ENCODE results near the gene CARD11. TPM values are rescaled to one million over a fixed set of nuclear protein-coding genes. Genes with fewer than 3 reads are reported as not detected.
"Not testable (repeated sequence)": the region's sequence is repeated elsewhere in the genome, so short reads cannot be mapped to it uniquely, and the experiment has no call there.

CARD11 gene
- polyA plus RNA-seq, 1 experiment = not detected

- H3K36me3 ChIP-seq (ENCODE audit: control insufficient read depth, insufficient read depth, low read length) = no peaks in the 10 kb centered on the region
- ChIA-PET POLR2A (no interaction called here), CTCF (interaction anchor here (0.5 to 0.8 kb wide), 2 partner anchors 22 to 39 kb away, joined by 3 to 6 read pairs; no protein-coding TSS in a partner anchor)
- H3K4me3 ChIP-seq (ENCODE audit: low read depth, low read length) = no peak overlapping the region
- no peak for TF ChIP-seq CTCF (IDR thresholded peaks at IDR 0.05; ENCODE audit: insufficient read depth, low read depth, low read length)
- no peaks in the 10 kb centered on the region for H3K27me3 ChIP-seq (ENCODE audit: control insufficient read depth, insufficient read depth, low read length)
- DNase-seq (ENCODE audit: low read depth) = no peak
Observed at GRCh38 chr7:2964208-2964607, 79.5 kb downstream of the CARD11 start.

GRCh38 chr7:2962865-2963264 lies 80.8 kb downstream of the CARD11 start:
- CTCF ChIA-PET = no interaction called here
- TF ChIP-seq CTCF (IDR thresholded peaks at IDR 0.05; ENCODE audit: insufficient read depth, low read depth, low read length) = no peak
- Histone ChIP-seq H3K27me3 (ENCODE audit: control insufficient read depth, insufficient read depth, low read length) (no peaks in the 10 kb centered on the region), H3K4me3 (ENCODE audit: low read depth, low read length) (no peak overlapping the region), H3K36me3 (ENCODE audit: control insufficient read depth, insufficient read depth, low read length) (no peaks in the 10 kb centered on the region)
- POLR2A ChIA-PET = no interaction called here
- DNase-seq (ENCODE audit: low read depth) = no peak

- Histone ChIP-seq H3K4me3 (ENCODE audit: low read depth, low read length) (no peak overlapping the region), H3K27me3 (ENCODE audit: control insufficient read depth, insufficient read depth, low read length) (no peaks in the 10 kb centered on the region), H3K36me3 (ENCODE audit: control insufficient read depth, insufficient read depth, low read length) (no peaks in the 10 kb centered on the region)
- CTCF ChIA-PET = no interaction called here
- no peak for TF ChIP-seq CTCF (IDR thresholded peaks at IDR 0.05; ENCODE audit: insufficient read depth, low read depth, low read length)
- DNase-seq (ENCODE audit: low read depth) = no peak
- POLR2A ChIA-PET = no interaction called here
Observed at GRCh38 chr7:2959828-2960599, 83.7 kb downstream of the CARD11 start.

GRCh38 chr7:2959103-2959680 lies 84.5 kb downstream of the CARD11 start:
- DNase-seq (ENCODE audit: low read depth) = no peak
- no peaks in the 10 kb centered on the region for H3K36me3 ChIP-seq (ENCODE audit: control insufficient read depth, insufficient read depth, low read length)
- TF ChIP-seq CTCF (IDR thresholded peaks at IDR 0.05; ENCODE audit: insufficient read depth, low read depth, low read length) = no peak
- ChIA-PET POLR2A (no interaction called here), CTCF (no interaction called here)
- H3K27me3 ChIP-seq (ENCODE audit: control insufficient read depth, insufficient read depth, low read length) = no peaks in the 10 kb centered on the region
- no peak overlapping the region for H3K4me3 ChIP-seq (ENCODE audit: low read depth, low read length)

GRCh38 chr7:2958416-2959102 lies 85.1 kb downstream of the CARD11 start:
- ChIA-PET CTCF (no interaction called here), POLR2A (no interaction called here)
- no peak for TF ChIP-seq CTCF (IDR thresholded peaks at IDR 0.05; ENCODE audit: insufficient read depth, low read depth, low read length)
- Histone ChIP-seq H3K4me3 (ENCODE audit: low read depth, low read length) (no peak overlapping the region), H3K27me3 (ENCODE audit: control insufficient read depth, insufficient read depth, low read length) (no peaks in the 10 kb centered on the region), H3K36me3 (ENCODE audit: control insufficient read depth, insufficient read depth, low read length) (no peaks in the 10 kb centered on the region)
- DNase-seq (ENCODE audit: low read depth) = no peak

- DNase-seq (ENCODE audit: low read depth); H3K4me3 ChIP-seq (ENCODE audit: low read depth, low read length); POLR2A ChIA-PET; H3K27me3 ChIP-seq (ENCODE audit: control insufficient read depth, insufficient read depth, low read length); CTCF ChIA-PET; H3K36me3 ChIP-seq (ENCODE audit: control insufficient read depth, insufficient read depth, low read length): not testable (repeated sequence)
Observed at GRCh38 chr7:2957369-2957727, 86.3 kb downstream of the CARD11 start.

All from BJ (cell line).